Thyroid gland (tissue), 4 donors: ENCODE data around the gene PLCL2.

Experiments used
- CTCF ChIP-seq, 6 experiments: fragments of 200-600 bp in 3 of 6; fragments of 450-650 bp in 3 of 6; sonication (generic) in 3 of 6; IDR thresholded peaks; one replicate each; pipeline ENCODE4 v1.5.1; 2016 to 2019; ENCODE audit warnings: antibody characterized with exemption in 6 of 6, mild to moderate bottlenecking in 2 of 6, inconsistent platforms in 1 of 6, moderate library complexity in 1 of 6
- POLR2A ChIP-seq, 2 donors: fragments of 450-650 bp; IDR thresholded peaks; one replicate each; pipeline ENCODE4 v1.6.1; 2017; ENCODE audit warnings: antibody characterized with exemption in 2 of 2, mild to moderate bottlenecking in 2 of 2, moderate library complexity in 1 of 2

GRCh38 chr3:16842272-16843270, 42.2 kb upstream of the PLCL2 start:
- no peak for TF ChIP-seq CTCF (IDR thresholded peaks at IDR 0.05)
- no peak for TF ChIP-seq POLR2A (IDR thresholded peaks at IDR 0.05)
